Prostate gland (tissue), 2 donors: Measurements from ENCODE around the gene AKT2.

ENCODE experiments used
- POLR2A ChIP-seq: fragments of 450-650 bp; IDR thresholded peaks from one replicate; pipeline ENCODE4 v1.6.1; 2016; ENCODE audit warnings: antibody characterized with exemption, mild to moderate bottlenecking
- TF ChIP-seq, protein P1 (sequence below), 4 experiments: fragments of 200-600 bp in 2 of 4; fragments of 450-650 bp in 2 of 4; sonication (generic) in 2 of 4; IDR thresholded peaks; 1 replicate in 3 of 4; 2 replicates in 1 of 4; pipeline ENCODE4 v1.5.1; 2016 to 2019; ENCODE audit warnings: antibody characterized with exemption in 4 of 4, mild to moderate bottlenecking in 2 of 4, moderate library complexity in 2 of 4

DNA sequence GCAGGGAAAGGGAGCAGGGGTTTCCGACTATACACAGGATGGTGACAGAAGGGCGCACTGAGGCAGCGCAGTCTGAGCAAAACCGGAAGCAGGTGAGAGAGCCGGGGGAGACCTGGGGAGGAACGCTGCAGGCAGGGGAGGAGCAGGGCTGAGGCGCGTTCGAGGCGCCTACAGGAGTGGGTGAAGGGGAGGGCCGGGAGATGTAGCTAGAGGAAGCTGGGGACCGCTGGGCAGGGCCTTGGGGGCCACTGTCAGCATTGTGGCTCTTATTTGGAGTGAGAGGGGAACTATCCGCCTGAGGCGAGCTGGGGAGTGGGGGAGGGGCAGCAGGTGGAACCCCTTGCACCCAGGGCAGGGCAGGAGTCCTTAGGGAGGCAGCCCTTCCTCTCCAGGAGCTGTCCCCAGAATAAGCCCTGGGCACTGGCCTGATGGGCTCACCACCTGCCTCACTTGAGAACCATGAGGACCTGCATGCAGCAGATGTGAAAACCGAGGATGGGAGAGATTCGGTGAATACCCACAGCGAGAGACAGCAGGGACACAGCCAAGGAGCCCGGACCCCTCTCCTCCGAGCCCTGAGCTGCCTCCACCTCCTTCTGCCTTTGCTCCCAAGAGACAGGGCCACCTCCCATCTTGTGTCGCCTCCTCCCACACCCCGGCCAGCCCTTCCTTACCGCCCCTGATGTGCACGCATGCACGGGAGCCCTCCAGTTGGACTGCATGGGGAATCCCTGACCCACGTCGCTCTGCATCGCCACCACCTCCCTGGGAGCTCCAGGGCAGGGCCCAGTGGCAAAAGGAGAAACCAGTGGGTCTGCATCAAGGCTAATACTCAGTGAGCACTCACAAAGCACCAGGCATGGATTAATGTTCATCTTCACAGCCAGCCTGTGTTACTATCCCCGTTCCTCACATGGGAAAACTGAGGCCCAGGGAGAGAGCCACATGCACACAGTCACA is 10.3 kb downstream of the AKT2 start:
- TF ChIP-seq, protein P1, sequence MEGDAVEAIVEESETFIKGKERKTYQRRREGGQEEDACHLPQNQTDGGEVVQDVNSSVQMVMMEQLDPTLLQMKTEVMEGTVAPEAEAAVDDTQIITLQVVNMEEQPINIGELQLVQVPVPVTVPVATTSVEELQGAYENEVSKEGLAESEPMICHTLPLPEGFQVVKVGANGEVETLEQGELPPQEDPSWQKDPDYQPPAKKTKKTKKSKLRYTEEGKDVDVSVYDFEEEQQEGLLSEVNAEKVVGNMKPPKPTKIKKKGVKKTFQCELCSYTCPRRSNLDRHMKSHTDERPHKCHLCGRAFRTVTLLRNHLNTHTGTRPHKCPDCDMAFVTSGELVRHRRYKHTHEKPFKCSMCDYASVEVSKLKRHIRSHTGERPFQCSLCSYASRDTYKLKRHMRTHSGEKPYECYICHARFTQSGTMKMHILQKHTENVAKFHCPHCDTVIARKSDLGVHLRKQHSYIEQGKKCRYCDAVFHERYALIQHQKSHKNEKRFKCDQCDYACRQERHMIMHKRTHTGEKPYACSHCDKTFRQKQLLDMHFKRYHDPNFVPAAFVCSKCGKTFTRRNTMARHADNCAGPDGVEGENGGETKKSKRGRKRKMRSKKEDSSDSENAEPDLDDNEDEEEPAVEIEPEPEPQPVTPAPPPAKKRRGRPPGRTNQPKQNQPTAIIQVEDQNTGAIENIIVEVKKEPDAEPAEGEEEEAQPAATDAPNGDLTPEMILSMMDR (IDR thresholded peaks at IDR 0.05), result no peak
- TF ChIP-seq POLR2A, result no peak
